ENCODE data around the gene ARMC8.
A peak's percentile ranks its signal among the peaks of the same experiment; 100 is the strongest.

ARMC8 gene

DNA sequence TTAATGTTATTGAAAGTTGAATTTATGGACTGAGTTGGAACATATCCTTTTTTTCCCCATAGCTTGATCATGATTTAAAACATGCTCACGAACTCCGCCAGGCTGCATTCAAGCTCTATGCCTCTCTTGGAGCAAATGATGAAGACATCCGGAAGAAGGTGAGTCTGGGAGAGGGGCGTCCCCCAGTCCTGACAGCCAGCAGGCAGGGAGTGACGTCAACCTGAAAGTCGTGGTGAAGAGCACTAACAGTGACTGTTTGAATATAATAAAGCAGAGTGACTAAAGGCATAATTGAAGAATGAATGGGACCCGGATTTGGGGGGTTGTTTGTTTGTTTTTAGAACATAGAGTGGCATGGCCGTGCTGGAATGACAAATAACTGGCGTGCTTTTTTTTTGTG lies 57.9 kb downstream of the ARMC8 start:
- ATAC-seq (no peak), DNase-seq (no peak)

DNA sequence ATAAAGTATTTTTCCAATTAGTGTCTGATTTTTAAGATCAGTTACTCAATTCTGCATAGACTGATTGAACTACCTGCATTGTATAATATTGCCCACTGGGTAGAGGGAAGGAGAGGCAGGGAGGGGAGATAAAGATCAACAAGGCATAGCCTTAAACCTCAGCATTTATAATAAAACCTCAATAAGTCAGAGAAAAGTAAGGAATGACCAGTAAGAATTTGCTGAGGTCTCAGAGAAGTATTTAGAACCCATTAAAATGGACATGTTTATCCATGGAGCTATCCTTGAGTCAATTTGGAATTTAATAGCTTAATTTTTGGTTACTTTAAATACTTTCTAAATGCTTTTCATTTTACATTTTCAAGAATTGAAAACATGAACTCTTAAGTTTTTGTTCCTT lies 62.5 kb downstream of the ARMC8 start:
- DNase-seq (no peak), ATAC-seq (no peak)

DNA sequence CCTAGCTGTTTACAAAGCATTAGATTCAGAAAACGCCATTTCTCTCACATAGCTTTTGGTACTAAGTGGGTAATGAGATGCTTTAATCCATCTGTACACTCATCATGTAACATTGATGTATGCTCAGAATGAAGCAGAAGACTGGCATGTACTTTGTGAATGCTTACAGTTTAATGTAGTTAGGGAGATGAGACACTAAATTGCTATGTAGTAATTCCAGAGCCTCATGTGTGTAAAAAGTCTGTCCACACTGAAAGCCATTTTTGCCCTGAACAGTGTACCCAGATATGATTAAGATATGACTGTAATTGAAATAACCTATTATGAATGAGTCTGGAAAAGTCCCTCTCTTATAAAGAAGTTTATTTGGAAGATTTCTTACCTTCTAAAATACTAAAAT lies 66.5 kb downstream of the ARMC8 start:
- DNase-seq = no peak

DNA sequence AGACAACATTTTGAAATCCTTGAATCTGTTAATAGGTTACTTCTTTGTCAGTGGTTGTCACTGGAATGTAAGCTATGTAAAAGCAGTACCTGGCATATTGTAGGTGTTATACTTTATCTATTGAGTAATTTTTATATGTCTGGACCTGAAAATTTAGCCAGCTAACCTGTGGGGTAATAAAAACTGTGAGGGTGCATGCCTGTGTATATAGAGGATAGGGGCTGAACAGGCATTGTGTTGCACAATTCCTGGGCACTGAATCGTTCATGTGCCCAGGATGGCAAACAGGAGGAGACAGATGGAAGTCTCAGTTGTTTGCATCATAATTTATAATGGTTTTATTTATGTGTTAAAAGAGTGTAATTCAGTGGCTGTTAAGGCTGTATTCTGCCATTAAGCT lies 67.1 kb downstream of the ARMC8 start:
- no peak for ATAC-seq
- DNase-seq = no peak

More for the DNA sequence above, 66.5 kb downstream of the ARMC8 start:
- ATAC-seq = no peak

DNA sequence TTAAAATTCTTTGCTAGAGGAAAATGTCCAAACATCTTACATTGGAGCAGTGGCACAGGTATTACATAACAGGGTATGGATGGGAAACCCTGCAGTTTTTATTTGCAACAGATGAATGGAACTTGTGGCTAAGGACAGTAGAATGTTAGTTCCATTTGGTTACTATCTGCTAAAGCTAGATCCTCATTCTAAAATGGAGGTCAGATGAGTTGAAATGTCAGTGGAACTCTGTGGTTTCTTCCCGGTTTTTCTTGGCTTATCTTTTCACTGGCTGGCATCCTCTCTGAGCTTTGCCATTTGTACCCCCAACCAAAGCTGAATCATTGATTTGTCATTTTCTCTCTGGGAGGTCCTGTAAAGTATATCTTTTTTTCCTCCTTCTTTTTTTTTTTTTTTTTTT lies 68.9 kb downstream of the ARMC8 start:
- ATAC-seq (no peak), DNase-seq (no peak)

DNA sequence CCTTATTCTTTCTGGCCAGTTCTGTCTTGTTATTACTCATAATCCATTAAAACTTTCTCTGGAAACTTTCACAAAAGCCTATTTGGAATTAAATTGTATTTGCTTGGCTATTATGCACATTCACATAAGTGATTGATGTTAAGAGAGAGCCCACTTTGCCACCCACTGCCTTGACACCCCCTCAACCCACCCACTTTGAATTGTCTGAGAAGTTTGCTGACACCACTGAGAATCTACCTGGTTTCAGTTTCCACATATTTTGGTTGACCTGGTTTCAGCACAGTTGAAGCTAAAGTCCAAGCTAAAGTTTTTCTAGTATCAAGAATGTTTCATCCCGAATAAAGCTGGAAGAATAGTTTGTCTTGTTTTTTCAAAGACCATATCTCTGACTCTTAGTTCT lies 70.9 kb downstream of the ARMC8 start:
- no peak for DNase-seq
- ATAC-seq = no peak

DNA sequence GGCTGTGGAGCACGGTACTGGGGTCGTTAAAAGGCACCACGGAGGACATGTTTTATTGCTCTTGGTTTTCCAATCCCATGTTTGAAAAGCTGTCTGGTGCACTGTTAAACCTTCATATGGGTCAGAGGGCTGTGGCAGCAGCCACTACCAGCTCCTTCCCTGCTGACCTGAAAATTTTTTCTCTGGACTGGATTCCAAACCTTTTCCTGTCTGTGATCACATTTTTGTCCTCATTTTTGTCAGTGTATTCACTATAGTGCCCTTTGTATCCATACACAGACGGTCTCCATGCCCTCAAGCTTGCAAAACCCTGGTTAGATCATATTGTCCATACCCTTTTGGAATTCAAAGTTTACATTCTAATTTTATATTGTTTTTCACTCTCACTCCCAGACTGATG lies 72.0 kb downstream of the ARMC8 start:
- ATAC-seq (no peak), DNase-seq (no peak)

DNA sequence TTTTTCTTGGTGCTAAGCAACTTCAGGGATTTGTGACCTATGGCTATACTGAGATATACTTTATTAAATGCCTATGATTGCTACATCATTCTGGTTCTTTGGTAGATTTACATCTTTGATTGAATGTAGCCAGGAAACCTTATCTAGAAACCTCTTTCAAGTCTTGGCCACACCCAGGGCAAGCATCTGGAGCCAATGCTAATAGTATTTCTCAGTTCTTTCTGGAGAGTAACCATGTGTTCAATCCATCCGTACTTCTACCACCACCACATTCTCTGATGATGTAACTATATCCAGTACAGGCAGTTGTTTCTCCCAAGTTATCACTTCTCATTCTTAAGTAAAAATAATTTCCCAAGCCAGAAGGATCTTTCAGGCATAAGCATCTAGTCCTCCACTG lies 73.5 kb downstream of the ARMC8 start:
- no peak for ATAC-seq
- no peak for DNase-seq

DNA sequence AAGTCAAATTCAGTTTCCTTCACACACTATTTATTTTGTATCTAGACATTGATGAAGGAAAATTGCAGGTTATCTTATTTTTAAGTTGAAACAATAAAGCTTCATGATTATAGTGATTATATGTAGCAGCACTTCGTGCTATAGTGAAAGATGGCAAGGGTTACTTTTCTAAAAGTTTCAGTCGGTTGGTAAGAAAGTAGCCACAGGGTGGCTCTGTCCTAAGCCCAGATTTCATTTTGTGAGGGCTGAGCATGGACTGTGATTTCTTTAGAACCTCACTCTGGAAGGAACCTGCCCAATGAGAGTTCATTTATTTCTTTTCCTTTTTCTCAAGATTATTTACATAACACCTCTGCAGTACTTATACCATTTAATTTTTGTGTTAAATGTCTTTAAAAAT lies 76.0 kb downstream of the ARMC8 start:
- DNase-seq (no peak), ATAC-seq (no peak)

DNA sequence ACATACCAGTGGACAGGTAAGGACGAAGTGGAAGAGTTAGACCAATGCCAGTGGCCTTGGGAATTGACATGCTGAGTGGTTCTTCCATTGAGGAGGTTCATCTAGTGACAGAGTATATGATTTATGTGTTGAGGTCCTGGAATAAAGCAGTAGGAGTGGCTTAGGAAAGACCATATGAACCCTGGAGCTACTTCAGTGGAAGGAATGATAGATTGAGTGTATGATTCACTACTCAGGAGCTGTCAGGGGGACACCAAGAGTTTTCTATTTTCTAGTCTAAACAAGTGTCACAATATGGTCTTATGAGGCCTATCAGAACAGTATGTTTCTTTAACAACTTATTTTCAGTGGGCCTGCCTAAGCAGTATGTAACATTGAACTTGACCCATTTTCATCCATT lies 78.6 kb downstream of the ARMC8 start:
- DNase-seq (no peak), ATAC-seq (no peak)

DNA sequence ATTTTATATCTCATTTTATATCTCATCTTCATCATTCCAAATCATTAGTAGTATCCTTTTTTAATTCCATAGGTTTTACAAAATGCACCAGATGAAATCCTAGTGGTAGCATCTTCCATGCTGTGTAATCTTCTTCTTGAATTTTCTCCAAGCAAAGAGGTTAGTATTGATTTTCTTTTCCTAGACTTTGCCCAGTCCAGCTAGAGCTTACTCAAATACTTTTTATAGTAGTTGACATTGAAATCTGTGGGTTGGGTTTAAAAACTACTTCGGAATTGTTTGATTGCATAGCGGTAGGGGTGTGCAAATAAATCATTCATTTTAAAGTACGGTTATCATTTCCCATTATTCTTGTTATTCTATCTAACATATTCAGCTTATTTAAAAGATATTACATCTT lies 80.0 kb downstream of the ARMC8 start:
- no peak for ATAC-seq
- no peak for DNase-seq

DNA sequence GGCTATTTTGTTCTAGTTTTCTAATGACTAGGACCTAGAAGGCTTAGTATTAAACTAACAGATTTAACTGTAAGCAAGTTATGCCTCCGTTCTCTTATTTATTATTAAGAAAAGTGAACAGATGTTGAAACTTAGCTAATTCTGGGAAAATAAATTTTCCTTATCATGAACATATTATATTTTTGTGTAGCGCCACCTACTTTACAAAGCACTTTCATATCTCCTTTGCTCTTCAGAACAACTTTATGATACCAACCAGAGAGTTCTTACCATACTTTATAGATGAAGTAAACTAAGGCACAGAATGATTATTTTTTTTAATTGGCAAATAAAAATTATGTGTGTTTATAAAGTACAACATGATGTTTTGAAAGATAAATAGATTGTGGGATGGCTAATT lies 83.1 kb downstream of the ARMC8 start:
- DNase-seq (no peak), ATAC-seq (no peak)

DNA sequence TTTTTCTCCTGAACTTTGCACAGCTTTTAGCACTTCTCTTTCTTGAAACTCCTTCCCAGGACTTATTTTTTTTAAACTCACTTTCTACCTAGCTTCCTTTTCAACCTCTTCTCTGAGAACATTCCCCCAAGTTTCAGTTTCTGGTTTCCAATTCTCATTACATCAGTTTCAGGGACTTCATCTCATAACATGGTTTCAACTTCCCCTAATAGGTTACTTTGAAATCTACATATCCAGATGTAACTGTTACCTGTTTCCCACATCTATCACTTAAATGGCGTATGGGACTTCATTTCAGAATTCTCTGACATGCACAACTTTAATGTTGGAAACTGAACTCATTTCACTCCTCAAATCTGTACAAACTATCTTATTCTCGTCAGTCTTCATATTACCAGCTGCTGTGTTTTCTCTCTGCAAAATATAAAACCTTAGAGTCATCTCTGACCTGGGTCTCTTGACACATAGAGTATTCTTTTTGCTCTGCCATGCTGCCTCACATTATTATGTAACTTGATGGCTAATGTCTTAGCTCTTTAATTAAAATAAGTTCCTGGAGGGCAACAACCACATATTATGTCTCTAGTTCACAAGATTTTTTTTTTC lies 84.2 kb downstream of the ARMC8 start:
- DNase-seq (no peak), ATAC-seq (no peak)

DNA sequence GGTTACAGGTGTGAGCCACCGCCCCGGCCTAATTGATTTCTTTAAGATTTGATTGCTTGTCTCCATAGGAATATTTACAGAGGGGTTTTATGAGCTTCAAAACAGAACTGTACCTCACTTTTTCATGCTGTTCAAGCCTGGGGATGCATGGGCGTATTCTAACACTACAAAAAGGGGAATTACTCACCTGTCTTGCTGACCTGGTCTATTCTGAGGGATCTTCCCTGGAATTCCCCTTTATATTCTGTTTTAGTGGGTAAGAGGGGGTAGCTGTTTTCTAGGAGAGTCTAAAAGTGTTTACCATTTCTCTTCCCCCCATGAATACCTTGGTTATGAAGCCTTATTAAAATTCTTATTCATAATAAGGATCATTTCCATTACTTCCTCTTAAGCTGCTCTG lies 94.5 kb downstream of the ARMC8 start:
- ATAC-seq (no peak), DNase-seq (no peak)

DNA sequence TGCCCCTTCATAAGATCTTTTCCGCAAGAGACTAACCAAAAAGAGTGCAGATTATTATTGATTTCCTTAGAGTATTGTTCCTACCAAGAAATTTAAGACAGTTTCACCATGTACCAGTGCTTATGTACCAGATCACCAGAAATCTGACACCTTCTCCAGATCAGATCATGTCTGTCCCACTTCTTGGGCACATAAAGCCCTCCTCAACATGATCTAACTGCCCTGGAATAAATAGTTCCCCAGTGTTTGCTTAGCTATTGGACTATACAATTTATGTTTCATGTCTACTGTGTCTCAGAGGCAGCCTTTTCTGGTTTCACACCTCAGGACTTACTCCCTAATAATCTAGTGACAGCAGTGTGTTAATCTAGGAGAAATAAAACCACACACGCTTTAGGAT lies 95.7 kb downstream of the ARMC8 start:
- ATAC-seq (no peak), DNase-seq (no peak)

DNA sequence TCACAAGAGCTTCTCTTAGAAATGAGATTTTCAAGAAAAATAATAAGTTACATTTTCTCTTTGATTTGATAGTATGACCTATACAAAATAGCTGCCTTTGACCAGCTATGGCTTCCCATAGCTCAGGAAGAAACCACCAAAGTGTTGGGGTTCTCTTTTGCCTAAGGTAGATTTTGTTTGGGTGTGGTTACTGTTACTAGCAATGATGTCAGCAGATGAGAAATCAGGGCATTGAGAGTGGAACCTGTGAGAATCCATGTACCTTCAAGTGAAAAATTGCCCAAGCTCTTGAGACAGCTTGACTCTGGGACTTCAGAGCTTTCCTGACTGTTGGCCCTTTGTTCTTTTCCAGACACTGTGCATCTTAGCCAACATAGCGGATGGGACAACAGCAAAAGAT lies 97.0 kb downstream of the ARMC8 start:
- ATAC-seq (no peak), DNase-seq (no peak)

DNA sequence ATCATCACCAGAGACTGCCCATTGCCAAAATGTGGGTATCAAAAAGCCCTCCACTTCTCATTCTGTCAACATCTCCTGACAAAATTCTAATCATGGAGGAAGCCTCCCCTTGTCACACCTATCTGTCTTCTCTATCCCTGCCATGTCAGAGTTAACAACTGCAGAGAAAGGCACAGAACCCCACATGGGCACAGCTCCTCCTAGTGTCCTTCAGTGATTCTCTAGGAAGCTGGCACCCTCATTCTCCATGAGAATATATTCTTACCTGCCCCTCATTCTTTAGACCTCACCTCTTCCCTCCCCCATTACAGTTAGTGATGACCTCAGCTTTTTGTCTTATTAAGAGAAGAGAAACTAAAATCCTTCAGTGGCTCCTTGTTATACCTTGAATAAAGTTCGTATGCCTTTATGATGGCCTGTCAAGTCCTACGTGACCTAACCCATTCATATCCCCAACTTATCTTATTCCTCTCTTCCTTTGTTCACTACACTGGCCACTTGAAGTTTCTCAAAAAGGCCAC lies 97.9 kb downstream of the ARMC8 start:
- ATAC-seq (no peak), DNase-seq (no peak)

DNA sequence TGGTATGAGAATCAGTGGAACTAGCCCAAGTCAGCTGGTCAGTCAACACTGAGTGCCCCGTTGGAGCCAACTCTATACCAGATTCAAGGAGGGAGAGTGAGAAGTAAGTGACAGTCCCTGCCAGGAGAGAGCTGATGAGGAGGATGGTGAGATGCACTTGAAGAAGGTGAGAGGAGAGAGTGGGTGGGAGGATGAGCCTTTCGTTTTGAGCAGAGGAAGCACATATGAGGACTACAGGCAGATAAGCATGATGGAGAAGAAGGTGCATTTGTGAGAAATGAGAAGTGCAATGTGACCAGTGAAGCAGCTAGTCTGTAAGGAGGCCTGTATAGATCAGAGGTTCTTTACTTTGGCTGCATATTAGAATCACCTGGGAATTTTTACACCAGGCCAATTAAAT lies 102.2 kb downstream of the ARMC8 start:
- ATAC-seq = no peak
- no peak for DNase-seq

DNA sequence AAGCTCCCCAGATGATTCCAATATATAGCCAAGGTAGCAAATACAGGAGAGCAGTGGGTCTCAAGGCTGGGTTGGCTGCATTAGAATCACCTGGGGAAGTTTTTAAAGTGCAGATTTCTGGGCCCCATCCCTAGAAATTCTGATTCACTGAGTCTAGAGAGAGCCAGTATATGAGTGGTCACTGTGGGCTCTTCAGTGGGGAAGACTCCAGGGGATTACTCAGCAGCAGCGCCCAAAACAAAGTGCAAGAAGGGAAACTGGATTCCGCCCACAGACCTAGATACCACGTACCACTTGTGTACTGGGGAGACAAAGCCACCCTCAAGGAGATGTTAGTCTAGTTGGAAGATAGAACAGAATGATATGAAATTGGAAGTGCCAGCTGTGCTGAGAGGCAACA lies 102.6 kb downstream of the ARMC8 start:
- ATAC-seq = peak; percentile 73

DNA sequence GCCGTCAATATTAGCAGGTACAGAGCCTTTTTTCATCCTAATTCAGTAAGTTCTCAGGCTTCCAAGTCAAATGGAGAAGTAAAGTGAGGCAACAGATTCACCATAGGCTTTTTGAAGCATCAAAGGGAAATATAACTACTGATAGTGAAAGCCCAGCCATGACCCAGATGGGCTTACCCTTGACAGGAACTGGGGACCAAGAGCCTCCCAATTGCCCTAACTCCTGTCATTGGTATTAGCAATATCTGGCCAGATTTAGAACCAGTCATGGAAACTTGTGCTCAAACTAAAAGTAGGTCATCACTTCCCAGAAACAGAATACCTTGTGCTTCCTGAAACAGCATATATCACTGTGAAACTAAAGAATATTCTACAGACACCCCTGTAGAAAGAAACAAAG lies 109.5 kb downstream of the ARMC8 start:
- peak; percentile 88 for ATAC-seq

More for the DNA sequence above, 102.6 kb downstream of the ARMC8 start:
- no peak for DNase-seq

DNA sequence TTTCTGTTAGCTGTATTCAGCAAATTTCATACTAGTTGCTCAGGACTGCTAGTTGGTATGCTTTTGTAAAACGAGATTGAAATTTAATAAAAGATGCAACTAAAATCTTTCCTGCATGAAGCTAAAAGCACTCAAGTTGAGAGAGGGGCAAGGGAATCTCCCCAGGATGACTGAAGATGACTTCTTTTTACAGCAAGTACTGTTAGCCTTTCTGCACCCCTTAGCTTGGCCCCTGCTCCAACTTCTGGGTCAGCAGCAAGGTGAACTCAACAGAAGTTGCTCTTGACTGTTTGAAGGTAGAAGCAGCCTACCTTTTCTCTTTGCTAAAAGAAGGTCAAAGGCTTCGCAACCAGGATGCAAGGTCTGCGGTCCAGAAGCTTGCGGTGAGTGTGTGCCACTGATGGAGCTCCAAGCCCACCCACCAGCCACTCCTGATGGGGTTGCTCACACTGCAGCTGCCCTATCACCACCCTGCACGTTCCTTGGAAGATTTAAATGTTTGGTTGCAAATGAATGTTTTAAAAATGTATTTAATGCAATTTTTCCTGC lies 110.0 kb downstream of the ARMC8 start:
- ATAC-seq (peak; percentile 50), DNase-seq (peak; percentile 8)

More for the DNA sequence above, 109.5 kb downstream of the ARMC8 start:
- peak; percentile 12 for DNase-seq

DNA sequence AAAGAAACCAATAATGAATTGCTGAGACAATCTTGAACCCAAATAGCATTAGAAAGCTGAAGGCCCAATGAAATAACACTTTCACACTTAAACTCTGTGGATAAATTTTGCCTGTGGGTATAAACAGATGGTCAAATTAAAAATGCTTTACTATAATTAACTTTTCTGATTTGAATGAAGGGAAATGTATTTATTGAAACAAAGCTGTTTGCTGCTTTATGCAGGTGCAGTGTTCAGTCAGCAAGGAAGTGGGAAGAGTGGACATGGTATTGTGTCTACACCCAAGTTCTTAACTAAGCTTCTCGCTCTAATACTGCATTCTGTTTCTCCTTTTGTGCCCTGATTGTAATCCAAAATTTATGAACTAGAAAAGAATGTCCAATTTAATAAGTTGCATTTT lies 110.8 kb downstream of the ARMC8 start:
- ATAC-seq (no peak), DNase-seq (no peak)

DNA sequence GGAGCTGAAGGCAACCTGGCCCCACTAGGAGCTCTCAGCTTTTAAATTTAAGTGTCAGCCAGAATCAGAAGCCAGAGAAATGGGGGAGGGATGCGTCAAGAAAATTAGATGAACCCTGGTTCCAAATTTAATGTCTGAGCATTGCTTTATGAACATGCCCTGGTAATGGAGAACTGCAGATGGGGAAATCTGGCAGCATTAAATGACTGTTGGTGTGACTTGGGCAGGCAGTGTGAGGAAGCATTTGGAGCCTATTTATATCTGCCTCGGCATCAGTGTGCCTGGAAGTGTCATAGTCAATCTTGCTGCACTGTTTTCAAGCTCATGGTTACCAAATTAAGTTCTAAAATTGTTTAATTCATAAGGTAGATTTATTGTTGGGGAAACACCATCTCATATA lies 113.5 kb downstream of the ARMC8 start:
- no peak for ATAC-seq

DNA sequence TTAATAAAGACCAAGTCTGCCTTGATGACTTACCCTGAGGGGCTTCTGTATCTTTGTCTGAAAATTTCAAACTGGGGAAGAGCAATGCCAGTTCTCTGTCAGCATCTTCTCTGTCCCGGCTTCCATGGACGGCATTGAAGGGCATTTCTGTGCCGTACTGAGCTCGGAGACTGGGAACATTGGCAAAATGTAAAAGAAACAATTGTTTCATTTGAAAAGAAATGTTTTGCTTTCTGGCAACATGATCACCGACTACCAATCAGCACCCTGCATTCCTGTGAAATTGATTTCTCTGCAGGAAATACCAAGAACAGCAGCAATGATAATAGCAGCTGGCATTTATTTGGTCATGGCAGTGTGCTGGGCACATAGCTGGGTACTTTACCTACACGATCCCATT lies 116.4 kb downstream of the ARMC8 start:
- no peak for ATAC-seq
- DNase-seq = no peak

More for the DNA sequence above, 113.5 kb downstream of the ARMC8 start:
- no peak for DNase-seq
